HepG2 (cell line): Measurements from ENCODE around the gene ALG8. TPM values are rescaled to one million over a fixed set of nuclear protein-coding genes. Genes with fewer than 3 reads are reported as not detected.

ENCODE experiments used
- ASH2L ChIP-seq: fragments of 300-600, 200-600 bp; sonication (generic); IDR thresholded peaks from 2 replicates; pipeline ENCODE4 v1.7.0; 2017; ENCODE audit warnings: low read depth, mild to moderate bottlenecking, moderate library complexity, mixed read lengths, low read length; ENCODE audit not compliant: insufficient read length
- BCL6 ChIP-seq: IDR thresholded peaks from 2 replicates; pipeline ENCODE4 v1.6.1; 2016; ENCODE audit warnings: missing genetic modification reagents, missing compliant biosample characterization
- CREBL2 ChIP-seq: sonication (generic); formaldehyde crosslinking; IDR thresholded peaks from 2 replicates; pipeline ENCODE4 v1.8.1; 2023; ENCODE audit warnings: missing genetic modification reagents, mild to moderate bottlenecking, borderline replicate concordance
- GATA4 ChIP-seq: sonication (generic); IDR thresholded peaks from 2 replicates; pipeline ENCODE4 v1.6.1; 2016; ENCODE audit warnings: antibody characterized with exemption, low read depth, borderline replicate concordance
- GATAD1 ChIP-seq: IDR thresholded peaks from 2 replicates; pipeline ENCODE4 v1.6.1; 2016; ENCODE audit warnings: missing genetic modification reagents, missing compliant biosample characterization
- HNF4G ChIP-seq, 2 experiments: sonication (generic) in 1 of 2; formaldehyde crosslinking in 1 of 2; IDR thresholded peaks; 2 replicates each; pipeline versions ENCODE4 v1.4.0 to v1.6.1; 2011 to 2020; ENCODE audit warnings: borderline replicate concordance in 2 of 2, low read depth in 2 of 2, mild to moderate bottlenecking in 2 of 2, low read length in 1 of 2, missing genetic modification reagents in 1 of 2, moderate library complexity in 1 of 2
- MYC ChIP-seq: sonication (generic); formaldehyde crosslinking; IDR thresholded peaks from 2 replicates; pipeline ENCODE4 v1.9.0; 2021; ENCODE audit warnings: missing genetic modification reagents, borderline replicate concordance
- NR2F2 ChIP-seq: IDR thresholded peaks from 2 replicates; pipeline ENCODE4 v1.6.1; 2012; ENCODE audit warnings: low read depth, inconsistent platforms, borderline replicate concordance
- SOX5 ChIP-seq: IDR thresholded peaks from 2 replicates; pipeline ENCODE4 v1.6.1; 2016; ENCODE audit warnings: borderline replicate concordance
- ZFP41 ChIP-seq: sonication (generic); formaldehyde crosslinking; IDR thresholded peaks from 2 replicates; pipeline ENCODE4 v1.4.0; 2020; ENCODE audit warnings: mild to moderate bottlenecking, missing genetic modification reagents, borderline replicate concordance
- ZNF230 ChIP-seq: sonication (generic); formaldehyde crosslinking; IDR thresholded peaks from 2 replicates; pipeline ENCODE4 v1.4.0; 2020; ENCODE audit warnings: mild to moderate bottlenecking, missing genetic modification reagents
- ZNF317 ChIP-seq: sonication (generic); formaldehyde crosslinking; IDR thresholded peaks from 2 replicates; pipeline ENCODE4 v1.5.0; 2020; ENCODE audit warnings: mild to moderate bottlenecking, missing genetic modification reagents
- ZNF432 ChIP-seq: sonication (generic); formaldehyde crosslinking; IDR thresholded peaks from 2 replicates; pipeline ENCODE4 v1.5.0; 2020; ENCODE audit warnings: missing genetic modification reagents, mild to moderate bottlenecking, borderline replicate concordance
- ZNF510 ChIP-seq: sonication (generic); formaldehyde crosslinking; IDR thresholded peaks from 2 replicates; pipeline ENCODE4 v1.4.0; 2020; ENCODE audit warnings: low read depth, mild to moderate bottlenecking, missing genetic modification reagents
- ZNF546 ChIP-seq: sonication (generic); formaldehyde crosslinking; conservative IDR thresholded peaks from 2 replicates; pipeline ENCODE4 v1.8.1; 2023; ENCODE audit warnings: mild to moderate bottlenecking, missing genetic modification reagents
- ZNF569 ChIP-seq: sonication (generic); formaldehyde crosslinking; IDR thresholded peaks from 2 replicates; pipeline ENCODE4 v1.5.0; 2020; ENCODE audit warnings: mild to moderate bottlenecking, missing genetic modification reagents, moderate library complexity, borderline replicate concordance
- ZNF703 ChIP-seq: sonication (generic); formaldehyde crosslinking; IDR thresholded peaks from 2 replicates; pipeline ENCODE4 v1.5.1; 2020; ENCODE audit warnings: missing genetic modification reagents, mild to moderate bottlenecking, moderate library complexity, borderline replicate concordance
- ZNF747 ChIP-seq: sonication (generic); formaldehyde crosslinking; IDR thresholded peaks from 2 replicates; pipeline ENCODE4 v1.8.1; 2023; ENCODE audit warnings: missing genetic modification reagents, mild to moderate bottlenecking, borderline replicate concordance
- ZSCAN31 ChIP-seq: sonication (generic); formaldehyde crosslinking; IDR thresholded peaks from 2 replicates; pipeline ENCODE4 v1.5.0; 2020; ENCODE audit warnings: low read depth, mild to moderate bottlenecking, missing genetic modification reagents
- polyA plus RNA-seq, 8 experiments: library from polyadenylated mRNA; depleted of rRNA in 3 of 8; stranded (reverse) in 7 of 8; unstranded in 1 of 8; fragments of >200 nt; fragmentation: Illumina TruSeq in 4 of 8; extraction: Trizol in 4 of 8; gene quantifications; 2 replicates each; pipeline versions ENCODE4 v1.2.1 to v1.2.3, GENCODE V29; 2011 to 2016; ENCODE audit warnings: low read depth in 4 of 8, missing spikeins in 1 of 8, mixed read lengths in 1 of 8; ENCODE audit not compliant: insufficient read depth in 1 of 8
- total RNA-seq, 5 experiments: library from RNA; depleted of rRNA; stranded (reverse); fragments of >200 nt; fragmentation: Illumina TruSeq; extraction: Trizol; gene quantifications; 2 replicates each; pipeline ENCODE4 v1.2.3, GENCODE V29; 2016; ENCODE audit warnings: low read depth in 1 of 5
- TF ChIP-seq, protein P1 (sequence below): IDR thresholded peaks from 2 replicates; pipeline ENCODE4 v1.6.1; 2012; ENCODE audit warnings: low read length, improper control_type of control experiment
- TF ChIP-seq, protein P2 (sequence below): sonication (generic); formaldehyde crosslinking; IDR thresholded peaks from 2 replicates; pipeline ENCODE4 v1.8.1; 2023; ENCODE audit warnings: missing genetic modification reagents, inconsistent platforms, borderline replicate concordance
- TF ChIP-seq, protein P3 (sequence below): IDR thresholded peaks from 2 replicates; pipeline ENCODE4 v1.6.1; 2016; ENCODE audit warnings: control low read depth

ALG8 gene
- total and polyA plus RNA-seq, 2 of the 13 experiments (the other 11 are each of a cell fraction or from before 2014, with no cell fraction given), result 75.8 to 88.0 TPM

GRCh38 chr11:78079232-78080083 lies 60.0 kb downstream of the ALG8 start, which contains the start of gene NDUFC2 (continued):
- TF ChIP-seq ASH2L (peak; percentile 99), ZNF432 (CRISPR knock-in tag) (no peak), GATAD1 (CRISPR knock-in tag) (peak; percentile 97), NR2F2 (peak; percentile 58; the same call in 1 of the 2 replicates), HNF4G (IDR thresholded peaks at IDR 0.05; ENCODE audit: borderline replicate concordance, low read depth, low read length) (peak; percentile 25; the same call in 1 of the 2 replicates), HNF4G (CRISPR knock-in tag; IDR thresholded peaks at IDR 0.05; ENCODE audit: borderline replicate concordance, low read depth) (no peak), BCL6 (CRISPR knock-in tag) (peak; percentile 73), ZNF510 (CRISPR knock-in tag) (no peak), ZNF569 (CRISPR knock-in tag) (peak; percentile 78; the same call in 1 of the 2 replicates), CREBL2 (CRISPR knock-in tag) (no peak; the same call in 1 of the 2 replicates), MYC (CRISPR knock-in tag) (peak; percentile 92), ZNF230 (CRISPR knock-in tag) (peak; percentile 59; the same call in 1 of the 2 replicates), ZNF747 (peak; percentile 95), ZSCAN31 (peak; percentile 91; the same call in 1 of the 2 replicates), ZNF317 (no peak), ZFP41 (CRISPR knock-in tag) (peak; percentile 79; the same call in 1 of the 2 replicates), SOX5 (CRISPR knock-in tag) (peak; percentile 72), ZNF703 (CRISPR knock-in tag) (peak; percentile 93), GATA4 (peak; percentile 37; the same call in 1 of the 2 replicates), ZNF546 (no peak)
- TF ChIP-seq, protein P1, sequence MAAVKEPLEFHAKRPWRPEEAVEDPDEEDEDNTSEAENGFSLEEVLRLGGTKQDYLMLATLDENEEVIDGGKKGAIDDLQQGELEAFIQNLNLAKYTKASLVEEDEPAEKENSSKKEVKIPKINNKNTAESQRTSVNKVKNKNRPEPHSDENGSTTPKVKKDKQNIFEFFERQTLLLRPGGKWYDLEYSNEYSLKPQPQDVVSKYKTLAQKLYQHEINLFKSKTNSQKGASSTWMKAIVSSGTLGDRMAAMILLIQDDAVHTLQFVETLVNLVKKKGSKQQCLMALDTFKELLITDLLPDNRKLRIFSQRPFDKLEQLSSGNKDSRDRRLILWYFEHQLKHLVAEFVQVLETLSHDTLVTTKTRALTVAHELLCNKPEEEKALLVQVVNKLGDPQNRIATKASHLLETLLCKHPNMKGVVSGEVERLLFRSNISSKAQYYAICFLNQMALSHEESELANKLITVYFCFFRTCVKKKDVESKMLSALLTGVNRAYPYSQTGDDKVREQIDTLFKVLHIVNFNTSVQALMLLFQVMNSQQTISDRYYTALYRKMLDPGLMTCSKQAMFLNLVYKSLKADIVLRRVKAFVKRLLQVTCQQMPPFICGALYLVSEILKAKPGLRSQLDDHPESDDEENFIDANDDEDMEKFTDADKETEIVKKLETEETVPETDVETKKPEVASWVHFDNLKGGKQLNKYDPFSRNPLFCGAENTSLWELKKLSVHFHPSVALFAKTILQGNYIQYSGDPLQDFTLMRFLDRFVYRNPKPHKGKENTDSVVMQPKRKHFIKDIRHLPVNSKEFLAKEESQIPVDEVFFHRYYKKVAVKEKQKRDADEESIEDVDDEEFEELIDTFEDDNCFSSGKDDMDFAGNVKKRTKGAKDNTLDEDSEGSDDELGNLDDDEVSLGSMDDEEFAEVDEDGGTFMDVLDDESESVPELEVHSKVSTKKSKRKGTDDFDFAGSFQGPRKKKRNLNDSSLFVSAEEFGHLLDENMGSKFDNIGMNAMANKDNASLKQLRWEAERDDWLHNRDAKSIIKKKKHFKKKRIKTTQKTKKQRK, result no peak
- TF ChIP-seq, protein P2, sequence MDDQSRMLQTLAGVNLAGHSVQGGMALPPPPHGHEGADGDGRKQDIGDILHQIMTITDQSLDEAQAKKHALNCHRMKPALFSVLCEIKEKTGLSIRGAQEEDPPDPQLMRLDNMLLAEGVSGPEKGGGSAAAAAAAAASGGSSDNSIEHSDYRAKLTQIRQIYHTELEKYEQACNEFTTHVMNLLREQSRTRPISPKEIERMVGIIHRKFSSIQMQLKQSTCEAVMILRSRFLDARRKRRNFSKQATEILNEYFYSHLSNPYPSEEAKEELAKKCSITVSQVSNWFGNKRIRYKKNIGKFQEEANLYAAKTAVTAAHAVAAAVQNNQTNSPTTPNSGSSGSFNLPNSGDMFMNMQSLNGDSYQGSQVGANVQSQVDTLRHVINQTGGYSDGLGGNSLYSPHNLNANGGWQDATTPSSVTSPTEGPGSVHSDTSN (CRISPR knock-in tag), result no peak
- TF ChIP-seq, protein P3, sequence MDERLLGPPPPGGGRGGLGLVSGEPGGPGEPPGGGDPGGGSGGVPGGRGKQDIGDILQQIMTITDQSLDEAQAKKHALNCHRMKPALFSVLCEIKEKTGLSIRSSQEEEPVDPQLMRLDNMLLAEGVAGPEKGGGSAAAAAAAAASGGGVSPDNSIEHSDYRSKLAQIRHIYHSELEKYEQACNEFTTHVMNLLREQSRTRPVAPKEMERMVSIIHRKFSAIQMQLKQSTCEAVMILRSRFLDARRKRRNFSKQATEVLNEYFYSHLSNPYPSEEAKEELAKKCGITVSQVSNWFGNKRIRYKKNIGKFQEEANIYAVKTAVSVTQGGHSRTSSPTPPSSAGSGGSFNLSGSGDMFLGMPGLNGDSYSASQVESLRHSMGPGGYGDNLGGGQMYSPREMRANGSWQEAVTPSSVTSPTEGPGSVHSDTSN, result 0 out of 2 replicates have a peak, but pooled peaks have one; percentile 35
